Vagina (tissue), 2 donors: ENCODE data around the gene GPR137. TPM values are rescaled to one million over a fixed set of nuclear protein-coding genes. Genes with fewer than 3 reads are reported as not detected.

Experiments used
- DNase-seq, 2 donors: peaks; one replicate each; pipeline ENCODE4 v3.0.0-alpha.2; 2017; ENCODE audit errors: extremely low spot score in 2 of 2
- H3K27ac ChIP-seq: fragments of 200-600 bp; sonication (generic); one replicate; pipeline ENCODE4 v1.5.1; 2019
- H3K27me3 ChIP-seq: fragments of 200-600 bp; sonication (generic); one replicate; pipeline ENCODE4 v1.5.1; 2019
- H3K36me3 ChIP-seq, 2 donors: fragments of 200-600 bp; sonication (generic); one replicate each; pipeline ENCODE4 v1.5.1; 2017 to 2019
- H3K4me1 ChIP-seq: fragments of 200-600 bp; sonication (generic); one replicate; pipeline ENCODE4 v1.5.1; 2019
- H3K4me3 ChIP-seq, 2 donors: fragments of 200-600 bp; sonication (generic); 1 replicate in 1 of 2; 2 replicates in 1 of 2; pipeline ENCODE4 v1.5.1; 2016 to 2019
- H3K9me3 ChIP-seq: fragments of 200-600 bp; sonication (generic); one replicate; pipeline ENCODE4 v1.5.1; 2019
- POLR2A ChIP-seq, 2 donors: fragments of 450-650 bp; IDR thresholded peaks; one replicate each; pipeline ENCODE4 v1.6.1; 2017; ENCODE audit warnings: antibody characterized with exemption in 2 of 2, mild to moderate bottlenecking in 2 of 2, moderate library complexity in 2 of 2
- POLR2AphosphoS5 ChIP-seq, 2 donors: sonication (generic); formaldehyde crosslinking; IDR thresholded peaks; one replicate each; pipeline ENCODE4 v1.9.0; 2017; ENCODE audit warnings: antibody characterized with exemption in 2 of 2, mild to moderate bottlenecking in 2 of 2, low read depth in 1 of 2; ENCODE audit not compliant: insufficient read depth in 1 of 2
- intact Hi-C: fragments of 100-400 bp; cut with DNase I; formaldehyde crosslinking; loops from one replicate; pipeline ENCODE4 v1.15.1; 2023
- total RNA-seq: library from RNA; depleted of rRNA; stranded (reverse); fragments of >200 nt; gene quantifications from one replicate; pipeline ENCODE4 v1.2.3, GENCODE V29; 2016
- TF ChIP-seq, protein P1 (sequence below), 3 experiments: fragments of 450-650 bp in 2 of 3; fragments of 200-600 bp in 1 of 3; sonication (generic) in 1 of 3; IDR thresholded peaks; one replicate each; pipeline ENCODE4 v1.5.1; 2017 to 2019; ENCODE audit warnings: antibody characterized with exemption in 3 of 3, mild to moderate bottlenecking in 2 of 3, moderate library complexity in 2 of 3

GPR137 gene
- total RNA-seq, 1 donor from 2014 or later, result 20.6 TPM

DNA sequence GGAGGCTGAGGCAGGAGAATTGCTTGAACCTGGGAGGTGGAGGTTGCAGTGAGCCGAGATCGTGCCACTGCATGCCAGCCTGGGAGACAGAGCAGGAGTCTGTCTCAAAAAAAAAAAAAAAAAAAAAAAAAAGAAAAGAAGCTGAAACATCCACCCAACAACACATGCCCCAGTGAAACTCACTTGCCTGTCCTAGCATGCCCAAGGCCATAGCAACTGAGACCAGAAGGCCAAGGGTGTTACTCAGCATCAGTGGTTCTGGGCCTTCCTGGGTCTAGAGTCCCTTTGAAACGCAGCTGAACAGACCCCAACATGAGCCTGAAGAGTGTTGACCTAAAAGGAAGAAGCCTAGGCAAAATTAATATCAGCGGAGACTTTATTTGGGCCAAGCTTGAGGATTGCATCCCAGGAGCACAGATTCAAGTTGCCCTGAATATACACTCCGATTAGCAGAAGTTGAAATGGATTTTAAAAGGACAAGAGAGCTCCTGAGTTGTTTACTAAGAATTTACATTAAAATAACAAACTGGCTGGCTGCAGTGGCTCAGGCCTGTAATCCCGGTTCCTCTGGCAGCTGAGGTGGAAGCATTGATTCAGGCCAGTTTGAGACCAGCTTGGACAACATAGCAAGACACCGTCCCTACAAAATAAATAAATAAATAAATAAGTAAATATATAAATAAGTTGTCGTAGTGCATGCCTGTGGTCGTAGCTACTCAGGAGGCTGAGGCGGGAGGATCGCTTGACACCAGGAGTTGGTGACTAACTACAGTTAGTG is 39.2 kb downstream of the GPR137 start:
- Histone ChIP-seq H3K4me3 (no peak overlapping the region), H3K36me3 (peaks cover 0 to 11% of the 10 kb centered on the region in 2 donors), H3K4me1 (peaks cover 36% of the 10 kb centered on the region), H3K9me3 (no peaks in the 10 kb centered on the region), H3K27me3 (no peaks in the 10 kb centered on the region), H3K27ac (peak overlapping the region; percentile 56)
- no peak for DNase-seq
- intact Hi-C loops, result no loop called here
- TF ChIP-seq POLR2A (IDR thresholded peaks at IDR 0.05) (no peak), POLR2AphosphoS5 (IDR thresholded peaks at IDR 0.05; ENCODE audit: insufficient read depth in 1 of 2, low read depth in 1 of 2) (peak in 1 of 2 donors; percentile 40)

DNA sequence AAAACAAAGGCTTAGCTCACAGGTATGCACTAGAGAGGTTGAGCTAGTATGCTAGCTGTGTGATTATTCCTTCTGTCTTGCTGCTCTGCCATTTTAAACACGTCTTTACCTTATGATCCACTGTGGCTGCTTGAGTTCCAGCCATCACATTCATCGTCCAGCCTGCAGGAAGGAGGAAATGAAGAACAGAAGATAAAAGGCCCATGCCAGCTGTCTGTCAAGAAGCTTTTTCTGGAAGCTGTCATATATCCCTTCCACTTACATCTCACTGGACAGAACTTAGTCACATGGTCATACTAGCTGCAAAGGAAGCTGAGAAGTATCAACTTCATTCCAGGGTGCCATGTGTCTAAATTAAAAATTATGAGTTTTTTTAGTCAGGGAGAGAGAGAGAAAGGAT is 41.7 kb downstream of the GPR137 start:
- Histone ChIP-seq H3K36me3 (no peaks in the 10 kb centered on the region), H3K4me1 (peaks cover 43% of the 10 kb centered on the region), H3K27me3 (no peaks in the 10 kb centered on the region), H3K4me3 (no peak overlapping the region), H3K9me3 (no peaks in the 10 kb centered on the region), H3K27ac (no peak overlapping the region)
- TF ChIP-seq POLR2A (IDR thresholded peaks at IDR 0.05) (no peak), POLR2AphosphoS5 (IDR thresholded peaks at IDR 0.05; ENCODE audit: insufficient read depth in 1 of 2, low read depth in 1 of 2) (no peak)
- TF ChIP-seq, protein P1, sequence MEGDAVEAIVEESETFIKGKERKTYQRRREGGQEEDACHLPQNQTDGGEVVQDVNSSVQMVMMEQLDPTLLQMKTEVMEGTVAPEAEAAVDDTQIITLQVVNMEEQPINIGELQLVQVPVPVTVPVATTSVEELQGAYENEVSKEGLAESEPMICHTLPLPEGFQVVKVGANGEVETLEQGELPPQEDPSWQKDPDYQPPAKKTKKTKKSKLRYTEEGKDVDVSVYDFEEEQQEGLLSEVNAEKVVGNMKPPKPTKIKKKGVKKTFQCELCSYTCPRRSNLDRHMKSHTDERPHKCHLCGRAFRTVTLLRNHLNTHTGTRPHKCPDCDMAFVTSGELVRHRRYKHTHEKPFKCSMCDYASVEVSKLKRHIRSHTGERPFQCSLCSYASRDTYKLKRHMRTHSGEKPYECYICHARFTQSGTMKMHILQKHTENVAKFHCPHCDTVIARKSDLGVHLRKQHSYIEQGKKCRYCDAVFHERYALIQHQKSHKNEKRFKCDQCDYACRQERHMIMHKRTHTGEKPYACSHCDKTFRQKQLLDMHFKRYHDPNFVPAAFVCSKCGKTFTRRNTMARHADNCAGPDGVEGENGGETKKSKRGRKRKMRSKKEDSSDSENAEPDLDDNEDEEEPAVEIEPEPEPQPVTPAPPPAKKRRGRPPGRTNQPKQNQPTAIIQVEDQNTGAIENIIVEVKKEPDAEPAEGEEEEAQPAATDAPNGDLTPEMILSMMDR (IDR thresholded peaks at IDR 0.05), result no peak
- intact Hi-C loops, result no loop called here
- DNase-seq, result no peak

DNA sequence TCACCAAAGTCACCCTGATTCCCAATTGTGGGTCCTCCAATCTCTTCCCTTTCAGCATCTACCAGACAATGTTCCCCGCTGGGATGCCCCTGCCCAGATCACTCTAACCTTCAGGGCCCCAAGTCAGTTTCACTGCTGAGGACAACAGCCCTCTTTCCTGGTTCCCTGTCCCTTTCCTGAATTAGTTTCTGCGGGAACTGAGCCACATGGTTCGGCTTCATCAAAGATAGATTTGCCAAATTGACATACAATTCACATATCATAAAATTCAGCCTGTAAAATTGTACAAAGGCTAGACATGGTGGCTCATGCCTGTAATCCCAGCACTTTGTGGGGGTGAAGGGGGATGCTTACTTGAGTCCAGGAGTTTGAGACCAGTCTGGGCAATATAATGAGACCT is 42.3 kb downstream of the GPR137 start:
- no peak overlapping the region for H3K4me3 ChIP-seq
- no peaks in the 10 kb centered on the region for H3K27me3 ChIP-seq
- TF ChIP-seq, protein P1 (IDR thresholded peaks at IDR 0.05), result no peak
- TF ChIP-seq POLR2A (IDR thresholded peaks at IDR 0.05) (no peak), POLR2AphosphoS5 (IDR thresholded peaks at IDR 0.05; ENCODE audit: insufficient read depth in 1 of 2, low read depth in 1 of 2) (no peak)
- peaks cover 43% of the 10 kb centered on the region for H3K4me1 ChIP-seq
- H3K36me3 ChIP-seq, result no peaks in the 10 kb centered on the region
- intact Hi-C loops, result no loop called here
- H3K27ac ChIP-seq, result no peak overlapping the region
- DNase-seq, result no peak
- H3K9me3 ChIP-seq, result no peaks in the 10 kb centered on the region

DNA sequence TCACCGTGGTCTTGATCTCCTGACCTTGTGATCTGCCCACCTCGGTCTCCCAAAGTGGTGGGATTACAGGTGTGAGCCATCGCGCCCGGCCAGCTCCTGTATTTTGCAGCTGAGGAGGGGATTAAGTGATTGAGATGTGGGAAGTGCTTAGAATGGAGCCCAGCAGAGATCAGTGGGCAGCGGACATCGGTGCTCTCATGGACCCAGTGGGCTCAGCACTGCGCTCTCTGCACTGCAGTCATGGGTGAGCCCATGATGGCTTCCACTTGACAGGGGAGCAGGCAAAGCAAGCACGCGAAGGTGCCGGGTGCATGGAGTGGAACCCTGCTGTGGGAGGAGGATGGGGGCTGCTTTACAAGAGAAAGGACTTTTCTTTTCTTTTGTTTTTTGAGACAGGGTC is 45.2 kb downstream of the GPR137 start:
- H3K9me3 ChIP-seq, result no peaks in the 10 kb centered on the region
- TF ChIP-seq POLR2A (IDR thresholded peaks at IDR 0.05) (no peak), POLR2AphosphoS5 (IDR thresholded peaks at IDR 0.05; ENCODE audit: insufficient read depth in 1 of 2, low read depth in 1 of 2) (no peak)
- intact Hi-C loops, result no loop called here
- H3K27me3 ChIP-seq, result no peaks in the 10 kb centered on the region
- no peak overlapping the region for H3K4me3 ChIP-seq
- no peak for DNase-seq
- no peaks in the 10 kb centered on the region for H3K36me3 ChIP-seq
- no peak overlapping the region for H3K27ac ChIP-seq
- H3K4me1 ChIP-seq, result peaks cover 34% of the 10 kb centered on the region

DNA sequence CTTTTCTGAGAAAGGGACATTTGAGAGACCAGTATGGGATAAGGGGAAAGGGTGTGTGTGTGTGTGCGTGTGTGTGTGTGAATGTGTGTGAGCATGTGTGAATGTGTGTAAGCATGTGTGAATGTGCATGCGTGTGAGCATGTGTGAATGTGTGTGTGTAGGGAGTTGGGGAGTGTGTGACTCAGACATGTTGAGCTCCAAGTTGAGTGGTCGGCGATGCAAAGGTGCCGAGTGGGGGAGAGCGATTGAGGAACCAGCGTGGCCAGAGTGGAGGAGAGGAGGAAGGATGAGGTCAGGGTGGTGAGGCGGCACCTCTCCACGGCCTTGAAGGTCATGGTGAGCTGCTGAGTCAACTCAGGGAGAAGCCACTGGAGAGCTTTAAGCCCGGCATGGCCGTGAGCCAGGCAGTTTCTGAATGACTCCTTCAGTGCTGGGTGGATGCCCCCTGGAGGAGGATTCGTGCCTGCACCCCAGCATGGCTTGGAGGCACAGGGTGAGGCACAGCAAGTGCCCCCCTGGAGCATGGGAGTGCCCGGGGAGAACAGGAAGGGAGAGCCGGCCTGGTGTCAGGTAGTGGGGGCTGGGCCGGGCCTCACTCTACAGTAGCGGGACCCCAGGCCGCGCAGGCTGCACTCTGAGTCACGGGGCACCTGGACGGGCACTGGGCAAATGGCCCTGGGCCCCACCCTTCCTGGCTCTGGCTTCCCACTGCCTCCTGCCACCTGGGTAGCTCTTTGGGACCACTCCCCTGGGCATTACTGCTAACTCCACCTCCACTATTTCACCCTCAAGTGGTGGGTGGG is 46.1 kb downstream of the GPR137 start:
- TF ChIP-seq POLR2AphosphoS5 (IDR thresholded peaks at IDR 0.05; ENCODE audit: insufficient read depth in 1 of 2, low read depth in 1 of 2) (peak; percentile 36 to 51), POLR2A (IDR thresholded peaks at IDR 0.05) (no peak)
- TF ChIP-seq, protein P1 (IDR thresholded peaks at IDR 0.05), result peak in 2 of 3 experiments; percentile 27 to 39
- DNase-seq, result no peak
- Histone ChIP-seq H3K4me1 (peaks cover 34% of the 10 kb centered on the region), H3K27ac (peak overlapping the region; percentile 5), H3K9me3 (no peaks in the 10 kb centered on the region), H3K36me3 (no peaks in the 10 kb centered on the region), H3K27me3 (no peaks in the 10 kb centered on the region), H3K4me3 (no peak overlapping the region)
- intact Hi-C loops, result no loop called here
